ENCODE measurements around the gene JMJD1C.
"Not testable (repeated sequence)": the region's sequence is repeated elsewhere in the genome, so short reads cannot be mapped to it uniquely, and the experiment has no call there.

Gene JMJD1C

GRCh38 chr10:63465293-63466143 is at the start of gene JMJD1C:
Gene JMJD1C (minus strand): TSS chr10:63465977. CDS start chr10:63465662, 315 bp downstream.
- FAIRE-seq: no peak

DNA sequence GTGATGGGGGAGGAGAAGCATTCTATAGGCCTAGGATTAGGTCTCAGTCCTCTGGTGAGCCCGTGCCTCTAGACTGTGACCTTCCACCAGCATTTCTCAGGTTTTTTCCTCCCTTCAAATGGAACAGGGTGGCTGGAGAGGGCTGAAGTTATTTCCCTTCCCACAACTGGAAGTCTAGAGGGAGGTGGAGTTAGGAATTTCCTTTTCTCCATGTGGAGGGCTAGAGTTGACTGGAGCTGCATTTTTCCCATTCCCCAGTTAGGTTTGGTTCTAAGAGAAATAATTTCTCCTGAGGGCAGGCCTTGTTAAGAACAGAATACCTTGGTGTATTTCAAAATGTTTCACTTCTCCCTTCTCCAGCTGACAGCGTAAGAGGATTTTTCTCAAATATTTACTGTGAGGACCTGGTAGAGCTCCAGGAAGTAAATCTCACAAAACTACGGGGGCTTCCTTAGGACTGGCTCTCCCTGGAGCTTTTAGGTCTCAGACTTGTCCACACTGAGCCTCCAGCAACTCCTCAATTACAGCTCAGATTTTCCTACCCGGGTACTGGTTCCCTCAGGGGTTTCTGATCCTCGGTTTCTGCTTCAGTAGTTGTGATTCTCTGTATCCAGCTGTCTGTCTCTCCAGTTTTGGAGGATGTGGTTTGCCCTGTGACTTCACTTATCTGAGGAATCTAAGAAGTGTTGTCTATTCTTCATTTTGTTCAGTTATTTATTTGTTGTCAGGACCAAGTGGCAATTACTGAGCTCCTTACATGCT is 49.4 kb upstream of the JMJD1C start:
- FAIRE-seq: no peak

DNA sequence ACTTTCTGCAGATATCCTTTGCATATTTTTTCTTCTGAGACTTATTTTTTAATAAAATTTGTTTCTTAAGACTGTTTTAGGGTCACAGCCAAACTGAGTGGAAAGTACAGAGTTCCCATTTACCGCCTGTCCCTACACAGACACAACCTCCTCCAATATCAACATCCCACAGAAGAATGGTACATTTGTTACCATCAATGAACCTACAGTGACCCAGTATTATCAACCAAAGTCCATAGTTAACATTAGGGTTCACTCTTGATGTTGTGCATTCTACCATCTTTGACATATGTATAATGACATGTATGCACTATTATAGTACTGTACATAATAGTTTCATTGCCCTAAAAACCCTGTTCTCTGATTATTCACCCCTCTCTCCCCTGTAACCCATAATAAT is 40.8 kb upstream of the JMJD1C start:
- FAIRE-seq: no peak

DNA sequence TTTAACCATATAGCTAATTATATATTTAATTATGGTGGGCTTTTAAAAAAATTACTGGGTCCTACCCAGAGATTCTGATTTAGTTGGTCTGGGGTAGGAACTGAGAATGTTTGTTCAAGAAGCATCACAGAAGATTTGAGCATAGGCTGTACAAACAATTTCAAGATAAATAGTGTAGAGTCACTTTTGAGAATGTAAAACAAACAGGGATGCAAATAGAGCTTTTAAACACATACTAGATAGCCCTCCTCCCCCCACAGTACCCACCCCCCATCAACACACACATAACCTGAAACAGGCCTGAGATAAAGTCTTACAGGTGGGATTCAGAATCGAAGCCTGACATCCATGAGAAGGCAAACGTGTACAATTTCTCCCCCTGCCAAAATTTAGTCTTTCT is 39.8 kb upstream of the JMJD1C start:
- FAIRE-seq: no peak

DNA sequence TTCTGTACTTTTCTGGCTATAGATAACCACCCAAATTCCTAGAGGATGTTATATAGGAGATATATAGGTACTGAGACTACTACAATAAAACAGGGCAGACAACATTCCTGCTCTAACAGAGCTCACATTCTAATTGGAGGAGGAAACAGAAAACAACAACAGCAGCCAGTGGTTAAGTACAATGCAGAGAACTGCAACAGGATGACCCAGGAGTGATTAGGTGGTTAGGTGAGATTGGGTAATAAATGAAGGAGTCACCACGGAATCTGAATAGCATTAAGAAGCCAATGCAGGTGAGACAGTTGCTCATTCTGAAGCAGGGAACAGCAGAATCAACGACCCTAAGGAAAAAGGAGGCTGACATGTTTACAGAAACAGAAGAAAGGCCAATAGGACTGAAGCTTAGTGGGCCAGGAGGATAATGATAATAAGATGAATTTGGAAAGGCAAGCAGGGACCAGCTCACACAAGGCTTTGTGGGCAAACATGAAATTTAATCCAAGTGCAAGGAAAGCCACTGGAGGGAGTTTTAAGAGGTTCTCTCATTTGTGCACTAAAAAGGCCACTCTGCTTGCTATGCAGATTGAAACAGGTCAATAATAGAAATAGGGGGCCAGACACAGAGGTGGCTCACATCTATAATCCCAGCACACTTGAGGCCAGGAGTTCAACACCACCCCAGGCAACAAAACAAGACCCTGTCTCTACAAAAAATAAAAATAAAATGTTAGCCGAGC is 38.5 kb upstream of the JMJD1C start:
- FAIRE-seq: no peak

DNA sequence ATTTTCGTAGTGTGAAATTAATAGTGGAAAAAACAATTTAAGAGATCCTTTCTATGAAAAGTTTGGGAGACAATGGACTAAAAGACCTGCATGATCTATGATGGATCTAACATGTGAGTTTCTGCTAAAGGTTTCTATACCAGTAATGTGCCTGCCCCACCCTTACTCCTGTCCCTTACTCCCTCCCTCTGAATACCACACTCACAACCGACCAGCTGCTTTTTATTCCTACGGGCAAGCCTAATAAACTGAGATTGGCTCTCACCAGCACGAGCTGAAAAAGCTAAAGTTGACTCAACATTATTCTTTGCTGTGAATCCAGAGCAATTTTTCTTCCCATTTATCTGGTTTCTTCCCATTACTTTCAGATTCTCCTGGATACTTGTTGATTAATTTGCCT is 37.6 kb upstream of the JMJD1C start:
- FAIRE-seq: no peak

DNA sequence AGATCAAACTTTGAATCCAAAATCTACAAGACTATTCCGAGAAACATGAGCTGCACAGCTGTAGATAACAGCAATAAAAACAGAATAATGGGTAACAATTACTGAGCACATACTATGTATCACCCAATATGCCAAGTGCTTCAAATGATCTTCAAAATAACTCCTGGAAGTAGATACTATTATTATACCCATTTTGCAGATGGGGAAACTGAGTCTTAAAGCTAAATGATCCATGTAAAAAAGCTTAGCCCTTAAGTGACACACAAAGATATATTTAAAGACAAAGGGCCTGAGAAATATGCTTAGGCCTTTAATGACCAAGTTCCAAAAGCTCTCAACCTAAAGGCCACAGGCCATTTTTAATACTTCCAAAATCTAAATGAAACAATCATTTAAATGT is 37.1 kb upstream of the JMJD1C start:
- FAIRE-seq: no peak

DNA sequence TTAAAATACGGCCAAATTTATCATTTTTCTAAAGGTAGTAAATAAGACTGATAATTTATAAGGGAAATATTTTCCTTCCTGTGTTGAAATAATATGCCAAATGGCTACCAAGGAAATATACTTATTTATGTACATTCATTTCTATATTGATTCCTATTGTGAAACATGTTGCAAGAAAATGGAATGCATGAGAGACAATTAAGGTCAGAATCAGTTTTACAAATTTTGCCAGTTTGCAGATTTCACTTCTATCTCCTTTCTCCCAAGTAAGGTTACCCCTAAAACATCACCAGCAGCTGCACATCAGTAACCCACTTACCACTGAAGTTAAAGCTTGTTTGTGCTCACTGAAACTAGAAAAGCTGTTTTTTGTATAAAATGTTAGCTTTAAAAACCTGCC is 36.2 kb upstream of the JMJD1C start:
- no peak for FAIRE-seq

DNA sequence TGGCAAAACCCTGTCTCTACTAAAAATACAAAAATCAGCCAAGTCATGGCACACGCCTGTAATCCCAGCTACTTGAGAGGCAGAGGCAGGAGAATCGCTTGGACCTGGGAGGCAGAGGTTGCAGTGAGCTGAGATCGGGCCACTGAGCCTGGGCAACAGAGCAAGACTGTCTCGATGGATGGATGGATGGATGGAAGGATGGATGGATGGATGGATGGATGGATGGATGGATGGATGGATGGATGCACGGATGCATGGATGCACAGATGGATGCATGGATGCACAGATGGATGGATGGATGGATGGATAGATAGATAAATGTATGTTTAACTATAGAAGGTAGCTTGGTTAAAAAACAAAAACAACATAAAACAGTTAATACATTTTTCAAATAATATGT is 34.8 kb upstream of the JMJD1C start:
- not testable (repeated sequence) for FAIRE-seq

- no peak for FAIRE-seq
These were observed 32.9 kb upstream of the JMJD1C start for GRCh38 chr10:63498665-63499064.

DNA sequence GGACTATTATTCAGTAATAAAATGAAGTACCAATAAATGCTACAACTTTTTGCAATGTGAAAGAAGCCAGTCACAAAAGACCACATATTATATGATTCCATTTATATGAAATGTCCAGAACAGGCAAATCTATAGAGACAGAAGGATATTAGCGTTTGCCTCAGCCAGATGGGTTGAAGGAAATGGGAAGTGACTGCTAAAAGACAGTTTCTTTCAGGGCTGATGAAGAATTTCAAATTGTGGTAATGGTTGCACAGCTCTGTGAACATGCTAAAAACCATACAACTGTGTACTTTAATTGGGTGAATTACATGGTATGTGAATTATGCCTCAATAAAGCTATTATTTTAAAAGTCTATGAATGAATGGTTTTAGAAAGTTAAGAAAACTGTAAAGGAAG is 31.5 kb upstream of the JMJD1C start:
- FAIRE-seq: no peak

DNA sequence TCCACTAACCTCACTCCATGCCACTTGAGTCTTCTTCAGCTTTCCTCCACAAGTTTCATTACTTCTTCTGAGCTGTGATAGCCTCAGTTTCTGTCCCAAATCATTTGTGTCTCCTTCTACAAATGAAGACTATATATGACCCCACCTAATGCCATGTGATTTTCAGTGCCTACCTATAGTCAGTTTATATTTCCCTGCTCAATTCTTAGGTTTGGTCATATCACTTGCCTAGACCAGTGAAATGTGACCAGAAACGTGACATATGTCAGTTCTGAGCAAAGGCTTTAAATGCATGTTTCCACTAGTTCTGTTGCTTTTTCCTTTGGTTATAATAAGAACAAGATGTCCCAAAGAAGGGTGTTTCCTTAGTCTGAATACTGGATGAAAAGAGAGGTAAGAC is 30.8 kb upstream of the JMJD1C start:
- no peak for FAIRE-seq

- no peak for FAIRE-seq
These were observed 29.2 kb upstream of the JMJD1C start for GRCh38 chr10:63494951-63495350.

- FAIRE-seq: no peak
These were observed 27.2 kb upstream of the JMJD1C start for GRCh38 chr10:63493004-63493403.

DNA sequence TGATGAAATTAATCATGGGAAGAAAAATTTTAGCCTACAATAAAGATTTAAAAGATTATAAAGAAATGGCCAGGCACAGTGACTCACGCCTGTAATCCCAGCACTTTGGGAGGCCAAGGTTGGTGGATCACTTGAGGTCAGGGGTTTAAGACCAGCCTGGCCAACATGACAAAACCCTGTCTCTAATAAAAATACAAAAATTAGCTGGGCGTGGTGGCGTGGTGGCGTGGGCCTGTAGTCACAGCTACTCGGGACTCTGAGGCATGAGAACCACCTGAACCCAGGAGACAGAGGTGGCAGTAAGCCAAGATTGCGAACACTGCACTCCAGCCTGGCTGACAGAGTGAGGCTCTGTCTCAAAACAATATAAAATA is 26.5 kb upstream of the JMJD1C start:
- FAIRE-seq: not testable (repeated sequence)

GRCh38 chr10:63491588-63492316 is 26.0 kb upstream of the JMJD1C start:
- FAIRE-seq: no peak

- no peak for FAIRE-seq
These were observed 24.1 kb upstream of the JMJD1C start for GRCh38 chr10:63489838-63490237.

DNA sequence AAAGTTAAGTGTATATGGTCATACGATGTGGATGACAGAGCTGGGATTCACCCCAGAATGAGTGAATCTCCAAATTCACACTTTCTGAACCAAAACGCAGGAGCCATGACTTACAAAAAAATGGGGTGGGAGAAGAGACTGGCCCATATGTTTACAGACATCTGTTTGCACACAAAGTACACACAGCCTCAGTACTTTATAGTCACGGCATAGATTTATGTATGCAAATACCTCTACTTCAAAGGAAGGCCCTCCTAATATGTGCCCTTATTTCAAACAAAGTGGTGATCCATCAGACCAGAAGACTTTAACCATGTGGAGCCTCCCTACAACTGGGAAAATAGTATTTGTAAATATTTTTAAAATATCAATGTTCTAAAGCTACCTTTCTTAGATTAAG is 22.2 kb upstream of the JMJD1C start:
- FAIRE-seq: no peak

- FAIRE-seq: no peak
These were observed 18.2 kb upstream of the JMJD1C start for GRCh38 chr10:63483983-63484382.

- FAIRE-seq: no peak
These were observed 16.1 kb upstream of the JMJD1C start for GRCh38 chr10:63481815-63482421.

- FAIRE-seq: no peak
These were observed 14.5 kb upstream of the JMJD1C start for GRCh38 chr10:63480237-63480636.

GRCh38 chr10:63478564-63478963 is 12.8 kb upstream of the JMJD1C start:
- no peak for FAIRE-seq

All from colon (tissue), 2 donors.